ENCODE data around the gene BLOC1S5. TPM values are rescaled to one million over a fixed set of nuclear protein-coding genes. Genes with fewer than 3 reads are reported as not detected.

Gene BLOC1S5
- total and polyA plus RNA-seq, 2 donors from 2014 or later = 20.2 to 27.6 TPM

- intact Hi-C loops (cut with DNase I) = no loop called here
- Histone ChIP-seq H3K36me3 (ENCODE audit: control insufficient read depth in 2 of 3, insufficient read depth in 3 of 3, low read length in 3 of 3) (no peaks in the 10 kb centered on the region), H3K9ac (ENCODE audit: low read length in 3 of 3) (no peak overlapping the region), H3K9me3 (ENCODE audit: control insufficient read depth in 2 of 3, insufficient read depth in 1 of 3, low read length in 3 of 3) (no peaks in the 10 kb centered on the region), H3K27me3 (ENCODE audit: control insufficient read depth, insufficient read depth, low read length) (no peaks in the 10 kb centered on the region), H3K4me1 (ENCODE audit: control insufficient read depth in 2 of 3, insufficient read depth in 2 of 3, low read depth in 1 of 3, low read length in 3 of 3) (no peaks in the 10 kb centered on the region), H3K4me3 (ENCODE audit: low read length in 3 of 3) (no peak overlapping the region), H3K27ac (ENCODE audit: low read depth in 2 of 2, low read length in 2 of 2) (no peak overlapping the region)
- DNase-seq (peak in 1 of 5 donors; percentile 64), FAIRE-seq (peak; percentile 91)
- peak; percentile 41 for TF ChIP-seq CTCF (IDR thresholded peaks at IDR 0.05; ENCODE audit: borderline replicate concordance, extremely low read depth, insufficient read depth)
Measured at GRCh38 chr6:8006208-8006607, 58.0 kb downstream of the BLOC1S5 start.

GRCh38 chr6:8005136-8005535, 59.1 kb downstream of the BLOC1S5 start:
- Histone ChIP-seq H3K9me3 (ENCODE audit: control insufficient read depth in 2 of 3, insufficient read depth in 1 of 3, low read length in 3 of 3) (no peaks in the 10 kb centered on the region), H3K4me1 (ENCODE audit: control insufficient read depth in 2 of 3, insufficient read depth in 2 of 3, low read depth in 1 of 3, low read length in 3 of 3) (no peaks in the 10 kb centered on the region), H3K27me3 (ENCODE audit: control insufficient read depth, insufficient read depth, low read length) (no peaks in the 10 kb centered on the region), H3K36me3 (ENCODE audit: control insufficient read depth in 2 of 3, insufficient read depth in 3 of 3, low read length in 3 of 3) (no peaks in the 10 kb centered on the region), H3K4me3 (ENCODE audit: low read length in 3 of 3) (no peak overlapping the region), H3K27ac (ENCODE audit: low read depth in 2 of 2, low read length in 2 of 2) (no peak overlapping the region), H3K9ac (ENCODE audit: low read length in 3 of 3) (no peak overlapping the region)
- no peak for DNase-seq
- intact Hi-C loops (cut with DNase I) = no loop called here
- FAIRE-seq = no peak
- TF ChIP-seq CTCF (IDR thresholded peaks at IDR 0.05; ENCODE audit: borderline replicate concordance, extremely low read depth, insufficient read depth) = no peak

GRCh38 chr6:8000636-8001035, 63.6 kb downstream of the BLOC1S5 start:
- Histone ChIP-seq H3K27ac (ENCODE audit: low read depth in 2 of 2, low read length in 2 of 2) (peak overlapping the region in 1 of 2 donors; percentile 10), H3K4me1 (ENCODE audit: control insufficient read depth in 2 of 3, insufficient read depth in 2 of 3, low read depth in 1 of 3, low read length in 3 of 3) (no peaks in the 10 kb centered on the region), H3K36me3 (ENCODE audit: control insufficient read depth in 2 of 3, insufficient read depth in 3 of 3, low read length in 3 of 3) (no peaks in the 10 kb centered on the region), H3K9ac (ENCODE audit: low read length in 3 of 3) (no peak overlapping the region), H3K4me3 (ENCODE audit: low read length in 3 of 3) (no peak overlapping the region), H3K27me3 (ENCODE audit: control insufficient read depth, insufficient read depth, low read length) (no peaks in the 10 kb centered on the region), H3K9me3 (ENCODE audit: control insufficient read depth in 2 of 3, insufficient read depth in 1 of 3, low read length in 3 of 3) (no peaks in the 10 kb centered on the region)
- no peak for DNase-seq
- no peak for TF ChIP-seq CTCF (IDR thresholded peaks at IDR 0.05; ENCODE audit: borderline replicate concordance, extremely low read depth, insufficient read depth)
- FAIRE-seq = no peak
- intact Hi-C loops (cut with DNase I) = no loop called here

GRCh38 chr6:8000188-8000596, 64.0 kb downstream of the BLOC1S5 start:
- H3K4me3 ChIP-seq (ENCODE audit: low read length in 3 of 3) = no peak overlapping the region
- no peaks in the 10 kb centered on the region for H3K36me3 ChIP-seq (ENCODE audit: control insufficient read depth in 2 of 3, insufficient read depth in 3 of 3, low read length in 3 of 3)
- no peak overlapping the region for H3K9ac ChIP-seq (ENCODE audit: low read length in 3 of 3)
- no peaks in the 10 kb centered on the region for H3K9me3 ChIP-seq (ENCODE audit: control insufficient read depth in 2 of 3, insufficient read depth in 1 of 3, low read length in 3 of 3)
- peak in 1 of 5 donors; percentile 40 for DNase-seq
- FAIRE-seq = no peak
- H3K27me3 ChIP-seq (ENCODE audit: control insufficient read depth, insufficient read depth, low read length) = no peaks in the 10 kb centered on the region
- TF ChIP-seq CTCF (IDR thresholded peaks at IDR 0.05; ENCODE audit: borderline replicate concordance, extremely low read depth, insufficient read depth) = no peak
- H3K4me1 ChIP-seq (ENCODE audit: control insufficient read depth in 2 of 3, insufficient read depth in 2 of 3, low read depth in 1 of 3, low read length in 3 of 3) = no peaks in the 10 kb centered on the region
- no peak overlapping the region for H3K27ac ChIP-seq (ENCODE audit: low read depth in 2 of 2, low read length in 2 of 2)
- intact Hi-C loops (cut with DNase I) = no loop called here

Measured in kidney (tissue), 14 donors.